Heart left ventricle (tissue), 16 donors: ENCODE data around the gene GAMT. TPM values are rescaled to one million over a fixed set of nuclear protein-coding genes. Genes with fewer than 3 reads are reported as not detected.

ENCODE experiments used
- ATAC-seq, 4 donors: fragments of 200-7000 bp; cut with Tn5 transposase; one replicate each; pipeline ENCODE4 v1.9.1; 2020 to 2022; ENCODE audit warnings: moderate library complexity in 4 of 4, mild to moderate bottlenecking in 3 of 4, moderate number of reproducible peaks in 1 of 4
- DNase-seq, 5 donors: peaks; one replicate each; pipeline ENCODE4 v3.0.0-alpha.2; 2020
- H3K27ac ChIP-seq, 12 donors: fragments of 200-600 bp; sonication (generic) in 4 of 12; one replicate each; pipeline versions ENCODE4 v1.5.0 to v1.8.0; 2016 to 2022; ENCODE audit warnings: mild to moderate bottlenecking in 2 of 12
- H3K27me3 ChIP-seq, 9 donors: fragments of 200-600 bp; sonication (generic) in 2 of 9; one replicate each; pipeline versions ENCODE4 v1.5.1 to v1.8.0; 2016 to 2022; ENCODE audit warnings: mild to moderate bottlenecking in 3 of 9
- H3K36me3 ChIP-seq, 9 donors: fragments of 200-600 bp; sonication (generic) in 2 of 9; one replicate each; pipeline versions ENCODE4 v1.5.0 to v1.8.0; 2018 to 2022; ENCODE audit warnings: mild to moderate bottlenecking in 2 of 9
- H3K4me1 ChIP-seq, 12 donors: fragments of 200-600 bp; sonication (generic) in 4 of 12; one replicate each; pipeline versions ENCODE4 v1.5.0 to v1.8.0; 2016 to 2022; ENCODE audit warnings: mild to moderate bottlenecking in 3 of 12
- H3K4me3 ChIP-seq, 12 donors: fragments of 200-600 bp; sonication (generic) in 4 of 12; one replicate each; pipeline versions ENCODE4 v1.5.0 to v1.8.0; 2017 to 2022; ENCODE audit warnings: mild to moderate bottlenecking in 9 of 12, moderate library complexity in 4 of 12
- H3K9me3 ChIP-seq, 12 donors: fragments of 200-600 bp; sonication (generic) in 4 of 12; one replicate each; pipeline versions ENCODE4 v1.5.0 to v1.8.0; 2016 to 2022; ENCODE audit warnings: mild to moderate bottlenecking in 1 of 12
- CTCF ChIP-seq, 12 donors: fragments of 200-600 bp; sonication (generic) in 4 of 12; IDR thresholded peaks; one replicate each; pipeline versions ENCODE4 v1.5.0 to v1.8.0; 2018 to 2022; ENCODE audit warnings: antibody characterized with exemption in 12 of 12, mild to moderate bottlenecking in 5 of 12
- POLR2A ChIP-seq, 2 donors: fragments of 450-650 bp; IDR thresholded peaks; one replicate each; pipeline ENCODE4 v1.6.1; 2017; ENCODE audit warnings: antibody characterized with exemption in 2 of 2, mild to moderate bottlenecking in 2 of 2, moderate library complexity in 2 of 2
- WGBS, 4 donors: extraction: QIAGEN DNeasy Blood & Tissue Kit in 2 of 4; methylation state at CpG; one replicate each; pipeline versions ENCODE4 v1.1.5 to v1.1.7; 2013 to 2018; 5-methylcytosine and 5-hydroxymethylcytosine counted together
- intact Hi-C, 10 donors: fragments of 100-400 bp; cut with DNase I; formaldehyde crosslinking; loops; one replicate each; pipeline versions ENCODE4 v1.11.1 to v1.14.2; 2022
- polyA plus RNA-seq, 2 donors: library from polyadenylated mRNA; stranded (reverse); fragments of 200-250 nt; gene quantifications; one replicate each; pipeline ENCODE4 v1.2.3, GENCODE V29; 2013
- total RNA-seq, 9 donors: library from RNA; depleted of rRNA in 2 of 9; stranded (reverse); fragments of >200 nt in 2 of 9; fragmentation: NEBNext Ultra II Directional in 3 of 9; extraction: Animal tissue kit (Norgen Biotek cat#: 25700) in 3 of 9; gene quantifications; one replicate each; pipeline versions ENCODE4 v1.1.0 to v1.2.4, GENCODE V29; 2016 to 2023
- donor health status: ischemic (EF 13 %, LVEDD 7.1; RV severe dilation, severe dysfunction).
- donor health status: healthy with polysubstance abuse.
- donor health status: DM: no; HTN: yes; CAD: no.
- donor health status: DM: no; HTN: no; CAD: no.
- donor health status: ischemic (EF 25% LVEDD 6.9; RV normal size, moderate dysfunction).
- donor health status: ischemic (EF 25% LVEDD 5.7; RV mildly dilated, moderate dysfunction).
- donor health status: healthy.
- donor health status: DM: yes; HTN: yes; CAD: no.
- donor health status: ischemic (EF 35%, LVEDD 5.7; RV mildly dilated, moderate dysfunction).
- donor health status: nonischemic (EF 11% LVEDD 7.7; RV severe dilation, severe dysfunction).
- donor health status: DM: yes; HTN: yes; CAD: no.
- donor health status: PGD.
- donor health status: ischemic (EF 29% LVEDD 5.4; RV normal size, mild dysfunction).
- donor health status: nonischemic (EF 23%, LVEDD 6.1; RV moderate dilation, normal function).

Gene GAMT
- total and polyA plus RNA-seq, 11 donors = 21.9 to 180 (median 62.5) TPM

GRCh38 chr19:1389033-1389940 lies 12.1 kb downstream of the GAMT start:
- H3K4me3 ChIP-seq = no peak overlapping the region
- no peak for ATAC-seq
- no peaks in the 10 kb centered on the region for H3K9me3 ChIP-seq
- no peaks in the 10 kb centered on the region for H3K27me3 ChIP-seq
- intact Hi-C loops = loop anchor here in 1 of 10 donors (10.0 kb wide), 1 partner anchor 114 kb away; the partner anchor contains the start of gene FAM174C
- no peak for DNase-seq
- no peak for TF ChIP-seq POLR2A (IDR thresholded peaks at IDR 0.05)
- no peak for TF ChIP-seq CTCF (IDR thresholded peaks at IDR 0.05)
- H3K27ac ChIP-seq = no peak overlapping the region
- peaks cover 2 to 49% (median 33%) of the 10 kb centered on the region in 12 donors for H3K4me1 ChIP-seq
- 92 to 94% (median 93%) methylated on average over 39 of the region's 39 CpGs for WGBS, 4 donors
- H3K36me3 ChIP-seq = peaks cover 4 to 73% (median 59%) of the 10 kb centered on the region in 9 donors

- no peak for ATAC-seq
- Histone ChIP-seq H3K27me3 (no peaks in the 10 kb centered on the region), H3K36me3 (peaks cover 5 to 67% (median 53%) of the 10 kb centered on the region in 9 donors), H3K4me3 (no peak overlapping the region), H3K9me3 (no peaks in the 10 kb centered on the region), H3K4me1 (peaks cover 2 to 51% (median 35%) of the 10 kb centered on the region in 12 donors), H3K27ac (peak overlapping the region in 6 of 12 donors; percentile 15 to 96 (median 51))
- DNase-seq = no peak
- 63 to 82% (median 73%) methylated on average over 3 to 17 of the region's 17 CpGs for WGBS, 4 donors
- intact Hi-C loops = loop anchor here in 1 of 10 donors (10.0 kb wide), 1 partner anchor 114 kb away; the partner anchor contains the start of gene FAM174C
- no peak for TF ChIP-seq CTCF (IDR thresholded peaks at IDR 0.05)
- no peak for TF ChIP-seq POLR2A (IDR thresholded peaks at IDR 0.05)
Observed at GRCh38 chr19:1388637-1389026, 12.7 kb downstream of the GAMT start.

GRCh38 chr19:1387684-1388636 lies 13.4 kb downstream of the GAMT start:
- ATAC-seq (peak; percentile 19 to 51 (median 22)), DNase-seq (peak in 2 of 5 donors; percentile 52 to 66)
- peak overlapping the region in 7 of 12 donors; percentile 15 to 96 (median 48) for H3K27ac ChIP-seq
- no peaks in the 10 kb centered on the region for H3K9me3 ChIP-seq
- 56 to 75% (median 62%) methylated on average over 10 to 45 of the region's 45 CpGs for WGBS, 4 donors
- H3K4me3 ChIP-seq = no peak overlapping the region
- H3K4me1 ChIP-seq = peaks cover 2 to 51% (median 36%) of the 10 kb centered on the region in 12 donors
- TF ChIP-seq POLR2A (IDR thresholded peaks at IDR 0.05) = no peak
- no peak for TF ChIP-seq CTCF (IDR thresholded peaks at IDR 0.05)
- peaks cover 5 to 60% (median 46%) of the 10 kb centered on the region in 9 donors for H3K36me3 ChIP-seq
- intact Hi-C loops = loop anchor here in 1 of 10 donors (10.0 kb wide), 1 partner anchor 113 kb away; the partner anchor contains the start of gene FAM174C
- H3K27me3 ChIP-seq = no peaks in the 10 kb centered on the region
